A549 (cell line): ENCODE data around the gene ODF2L.

Experiments
- CTCF ChIP-seq: fragments of >200 bp; sonication (Bioruptor Twin); formaldehyde crosslinking; IDR thresholded peaks from 3 replicates; pipeline ENCODE4 v1.5.1; 2016
- EHMT2 ChIP-seq: fragments of 200-600 bp; sonication (generic); IDR thresholded peaks from 2 replicates; pipeline ENCODE4 v1.6.1; 2016; ENCODE audit warnings: antibody characterized with exemption, low read depth, mild to moderate bottlenecking, moderate library complexity
- HDAC2 ChIP-seq: fragments of 200-600 bp; sonication (generic); IDR thresholded peaks from 2 replicates; pipeline ENCODE4 v1.6.1; 2016

- TF ChIP-seq CTCF, result no peak
- no peak for TF ChIP-seq EHMT2
- no peak for TF ChIP-seq HDAC2
Measured at GRCh38 chr1:86441997-86442396, 45.9 kb upstream of the ODF2L start.
